HepG2 (cell line): ENCODE data around the gene KLHL18. TPM values are rescaled to one million over a fixed set of nuclear protein-coding genes. Genes with fewer than 3 reads are reported as not detected.

ENCODE experiments used
- AHR ChIP-seq: IDR thresholded peaks from 2 replicates; pipeline ENCODE4 v1.6.1; 2018; ENCODE audit warnings: missing genetic modification reagents, missing compliant biosample characterization
- BCLAF1 ChIP-seq: fragments of 450-650 bp; IDR thresholded peaks from 2 replicates; pipeline ENCODE4 v1.6.1; 2017; ENCODE audit warnings: mild to moderate bottlenecking
- CCDC6 ChIP-seq: sonication (generic); formaldehyde crosslinking; IDR thresholded peaks from 2 replicates; pipeline ENCODE4 v1.8.1; 2022; ENCODE audit warnings: mild to moderate bottlenecking, missing genetic modification reagents, moderate library complexity
- MAZ ChIP-seq, 2 experiments: sonication (generic) in 1 of 2; formaldehyde crosslinking in 1 of 2; IDR thresholded peaks; 2 replicates each; pipeline versions ENCODE4 v1.5.0 to v1.6.1; 2012 to 2020; ENCODE audit warnings: low read depth in 2 of 2, mild to moderate bottlenecking in 2 of 2, borderline replicate concordance in 1 of 2, improper control_type of control experiment in 1 of 2, low read length in 1 of 2, missing genetic modification reagents in 1 of 2, moderate library complexity in 1 of 2
- NR2F2 ChIP-seq: IDR thresholded peaks from 2 replicates; pipeline ENCODE4 v1.6.1; 2012; ENCODE audit warnings: low read depth, inconsistent platforms, borderline replicate concordance
- POLR2AphosphoS5 ChIP-seq: IDR thresholded peaks from 2 replicates; pipeline ENCODE4 v1.6.1; 2012; ENCODE audit warnings: low read depth, low read length
- PTBP1 ChIP-seq: fragments of 200-400 bp; formaldehyde crosslinking; IDR thresholded peaks from 2 replicates; pipeline ENCODE4 v1.6.1; 2018; ENCODE audit warnings: low read length, low read depth; ENCODE audit not compliant: poor library complexity, severe bottlenecking
- SETDB1 ChIP-seq: sonication (generic); formaldehyde crosslinking; IDR thresholded peaks from 2 replicates; pipeline ENCODE4 v1.5.1; 2020; ENCODE audit warnings: missing genetic modification reagents, mild to moderate bottlenecking, borderline replicate concordance
- SKIL ChIP-seq: sonication (generic); formaldehyde crosslinking; IDR thresholded peaks from 2 replicates; pipeline ENCODE4 v1.8.0; 2022; ENCODE audit warnings: missing genetic modification reagents, mild to moderate bottlenecking, moderate library complexity, borderline replicate concordance
- TIGD3 ChIP-seq: sonication (generic); formaldehyde crosslinking; IDR thresholded peaks from 2 replicates; pipeline ENCODE4 v1.5.1; 2020; ENCODE audit warnings: mild to moderate bottlenecking, missing genetic modification reagents, borderline replicate concordance
- ZNF354B ChIP-seq: sonication (generic); formaldehyde crosslinking; IDR thresholded peaks from 2 replicates; pipeline ENCODE4 v1.8.0; 2022; ENCODE audit warnings: mild to moderate bottlenecking, missing genetic modification reagents
- ZNF441 ChIP-seq: sonication (generic); formaldehyde crosslinking; IDR thresholded peaks from 2 replicates; pipeline ENCODE4 v1.7.0; 2021; ENCODE audit warnings: missing genetic modification reagents, borderline replicate concordance
- ZNF512B ChIP-seq: sonication (generic); formaldehyde crosslinking; IDR thresholded peaks from 2 replicates; pipeline ENCODE4 v1.5.1; 2020; ENCODE audit warnings: missing genetic modification reagents, mild to moderate bottlenecking, borderline replicate concordance
- ZNF556 ChIP-seq: sonication (generic); formaldehyde crosslinking; IDR thresholded peaks from 2 replicates; pipeline ENCODE4 v1.4.0; 2020; ENCODE audit warnings: mild to moderate bottlenecking, missing genetic modification reagents, borderline replicate concordance
- ZNF572 ChIP-seq: sonication (generic); formaldehyde crosslinking; IDR thresholded peaks from 2 replicates; pipeline ENCODE4 v1.5.1; 2020; ENCODE audit warnings: mild to moderate bottlenecking, missing genetic modification reagents
- ZNF7 ChIP-seq: IDR thresholded peaks from 2 replicates; pipeline ENCODE4 v1.6.1; 2016; ENCODE audit warnings: missing biosample characterization, missing genetic modification reagents
- ZNF816 ChIP-seq: sonication (generic); formaldehyde crosslinking; IDR thresholded peaks from 2 replicates; pipeline ENCODE4 v1.8.0; 2022; ENCODE audit warnings: missing genetic modification reagents, mild to moderate bottlenecking, borderline replicate concordance
- ZNF878 ChIP-seq: sonication (generic); formaldehyde crosslinking; IDR thresholded peaks from 2 replicates; pipeline ENCODE4 v1.8.1; 2023; ENCODE audit warnings: mild to moderate bottlenecking, missing genetic modification reagents, moderate library complexity
- polyA plus RNA-seq, 8 experiments: library from polyadenylated mRNA; depleted of rRNA in 3 of 8; stranded (reverse) in 7 of 8; unstranded in 1 of 8; fragments of >200 nt; fragmentation: Illumina TruSeq in 4 of 8; extraction: Trizol in 4 of 8; gene quantifications; 2 replicates each; pipeline versions ENCODE4 v1.2.1 to v1.2.3, GENCODE V29; 2011 to 2016; ENCODE audit warnings: low read depth in 4 of 8, missing spikeins in 1 of 8, mixed read lengths in 1 of 8; ENCODE audit not compliant: insufficient read depth in 1 of 8
- total RNA-seq, 5 experiments: library from RNA; depleted of rRNA; stranded (reverse); fragments of >200 nt; fragmentation: Illumina TruSeq; extraction: Trizol; gene quantifications; 2 replicates each; pipeline ENCODE4 v1.2.3, GENCODE V29; 2016; ENCODE audit warnings: low read depth in 1 of 5

The KLHL18 gene
- total and polyA plus RNA-seq, 2 of the 13 experiments (the other 11 are each of a cell fraction or from before 2014, with no cell fraction given): 17.5 to 18.8 TPM

- TF ChIP-seq ZNF878 (CRISPR knock-in tag) (peak; percentile 21; the same call in 1 of the 2 replicates), AHR (no peak), ZNF354B (CRISPR knock-in tag) (peak; percentile 67; the same call in 1 of the 2 replicates), SKIL (CRISPR knock-in tag) (no peak), SETDB1 (no peak), ZNF556 (CRISPR knock-in tag) (no peak), CCDC6 (CRISPR knock-in tag) (0 out of 2 replicates have a peak, but pooled peaks have one; percentile 10), ZNF512B (CRISPR knock-in tag) (no peak; the same call in 1 of the 2 replicates), ZNF816 (no peak), ZNF7 (CRISPR knock-in tag) (no peak), BCLAF1 (no peak), ZNF441 (CRISPR knock-in tag) (no peak), TIGD3 (CRISPR knock-in tag) (peak; percentile 60; the same call in 1 of the 2 replicates), MAZ (IDR thresholded peaks at IDR 0.05; ENCODE audit: borderline replicate concordance, low read depth, low read length) (no peak), MAZ (CRISPR knock-in tag; IDR thresholded peaks at IDR 0.05; ENCODE audit: low read depth) (peak; percentile 48; the same call in 1 of the 2 replicates), ZNF572 (CRISPR knock-in tag) (0 out of 2 replicates have a peak, but pooled peaks have one; percentile 19), POLR2AphosphoS5 (peak; percentile 71), NR2F2 (no peak), PTBP1 (no peak)
Observed at GRCh38 chr3:47381317-47382157, 98.8 kb downstream of the KLHL18 start (continued).
